ENCODE data around the gene TMEM107.

TMEM107 gene

GRCh38 chr17:8150194-8151119, 25.7 kb downstream of the TMEM107 start:
- no peak for DNase-seq (ENCODE audit: low spot score)

- no peak for DNase-seq (ENCODE audit: low spot score)
These were observed 26.6 kb downstream of the TMEM107 start for GRCh38 chr17:8149419-8150193.

GRCh38 chr17:8148560-8148959, 27.6 kb downstream of the TMEM107 start:
- no peak for DNase-seq (ENCODE audit: low spot score)

- DNase-seq (ENCODE audit: low spot score): no peak
These were observed 28.3 kb downstream of the TMEM107 start for GRCh38 chr17:8147805-8148404.

GRCh38 chr17:8147141-8147804, 28.9 kb downstream of the TMEM107 start:
- DNase-seq (ENCODE audit: low spot score): no peak

GRCh38 chr17:8146381-8147140, 29.6 kb downstream of the TMEM107 start:
- no peak for DNase-seq (ENCODE audit: low spot score)

- DNase-seq (ENCODE audit: low spot score): no peak
These were observed 30.4 kb downstream of the TMEM107 start for GRCh38 chr17:8145811-8146210.

- no peak for DNase-seq (ENCODE audit: low spot score)
These were observed 31.6 kb downstream of the TMEM107 start for GRCh38 chr17:8144401-8145231.

GRCh38 chr17:8143581-8144400, 32.4 kb downstream of the TMEM107 start:
- no peak for DNase-seq (ENCODE audit: low spot score)

- DNase-seq (ENCODE audit: low spot score): no peak
These were observed 33.1 kb downstream of the TMEM107 start for GRCh38 chr17:8142887-8143580.

- DNase-seq (ENCODE audit: low spot score): no peak
These were observed 33.9 kb downstream of the TMEM107 start for GRCh38 chr17:8142158-8142886.

GRCh38 chr17:8141741-8142140, 34.4 kb downstream of the TMEM107 start:
- DNase-seq (ENCODE audit: low spot score): no peak

- no peak for DNase-seq (ENCODE audit: low spot score)
These were observed 35.1 kb downstream of the TMEM107 start for GRCh38 chr17:8141045-8141444.

- no peak for DNase-seq (ENCODE audit: low spot score)
These were observed 35.8 kb downstream of the TMEM107 start for GRCh38 chr17:8140065-8141029.

- DNase-seq (ENCODE audit: low spot score): peak; percentile 97
These were observed 37.4 kb downstream of the TMEM107 start for GRCh38 chr17:8138672-8139371.

GRCh38 chr17:8138374-8138671, 37.9 kb downstream of the TMEM107 start:
- DNase-seq (ENCODE audit: low spot score): no peak

All from RKO (cell line).